ENCODE results near the gene DMAC2. TPM values are rescaled to one million over a fixed set of nuclear protein-coding genes. Genes with fewer than 3 reads are reported as not detected.
"Not testable (repeated sequence)": the region's sequence is repeated elsewhere in the genome, so short reads cannot be mapped to it uniquely, and the experiment has no call there.

The DMAC2 gene
- 10 to 100 TPM; 25.5 to 51.4 TPM for total RNA-seq
- 10 to 100 TPM; 46.2 to 51.7 TPM for polyA plus RNA-seq
- long read RNA-seq, donor 1, transcript DMAC2-208 (5 exons, 979 nt), result minor isoform, 5 of 26 reads
- long read RNA-seq, donor 1, transcript DMAC2-201 (6 exons, 1,692 nt), result major isoform, 15 of 26 reads
- long read RNA-seq, donor 1, partial matches to known transcripts, result 0 of 26 reads
- long read RNA-seq, donor 1, other reads (novel, unspliced or antisense), result 0 of 26 reads
- long read RNA-seq, donor 2, partial matches to known transcripts, result 0 of 8 reads
- long read RNA-seq, donor 2, other reads (novel, unspliced or antisense), result 0 of 8 reads
- long read RNA-seq, donor 3, partial matches to known transcripts, result 0 of 4 reads
- long read RNA-seq, donor 3, other reads (novel, unspliced or antisense), result 0 of 4 reads
- long read RNA-seq, donor 4, partial matches to known transcripts, result 0 of 6 reads
- long read RNA-seq, donor 4, other reads (novel, unspliced or antisense), result 0 of 6 reads
- long read RNA-seq, donor 5, transcript DMAC2-208 (5 exons, 979 nt), result minor isoform, 8 of 36 reads
- long read RNA-seq, donor 5, transcript DMAC2-201 (6 exons, 1,692 nt), result major isoform, 11 of 36 reads
- long read RNA-seq, donor 5, partial matches to known transcripts, result 10 of 36 reads
- long read RNA-seq, donor 5, other reads (novel, unspliced or antisense), result 0 of 36 reads

DNA sequence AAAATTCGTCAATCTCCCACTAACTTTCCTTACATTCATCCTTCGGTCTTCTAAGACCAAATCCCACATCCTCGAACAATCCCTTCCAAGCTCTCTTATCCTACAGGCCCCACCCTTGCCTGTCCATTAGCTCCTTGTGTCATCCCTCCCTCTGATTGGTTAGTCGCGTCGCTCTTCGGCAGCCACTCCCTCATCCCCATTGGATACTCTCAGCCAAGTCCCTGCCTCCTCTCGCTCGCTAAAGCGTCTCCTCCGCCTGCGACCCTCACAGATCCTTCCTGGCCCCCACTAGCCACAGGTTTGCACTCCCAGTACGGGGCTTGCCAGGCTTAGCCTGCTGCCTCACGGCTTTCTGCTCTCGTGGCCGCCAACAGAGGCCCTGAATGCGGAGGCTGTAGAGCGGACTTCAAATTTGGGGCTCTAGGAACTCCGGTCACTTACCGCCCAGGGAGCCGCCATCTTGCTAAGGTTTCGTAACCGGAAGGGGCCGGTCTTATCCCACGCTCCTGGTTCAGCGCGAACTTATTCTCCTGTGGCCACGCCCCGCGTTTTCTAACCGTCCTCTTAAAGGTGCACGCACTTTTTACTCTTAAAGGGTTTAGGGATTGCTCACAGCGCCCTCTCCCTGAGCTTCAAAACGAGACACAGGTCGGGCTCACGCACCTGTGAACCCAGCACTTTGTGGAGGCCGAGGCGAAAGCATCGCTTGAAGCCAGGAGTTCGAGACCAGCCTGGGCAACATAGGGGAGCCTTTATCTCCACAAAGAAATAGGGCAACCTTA, at the start of gene DMAC2:
Gene DMAC2 (minus strand): TSS at position 472 of the 782 bp plus-strand sequence. CDS start 13 bp downstream, at position 459.
- ATAC-seq (ENCODE audit: insufficient read depth, low FRiP score) (peak; percentile 98), DNase-seq (peak; percentile 96 to 99 (median 98))
- 0 to 1% methylated on average over 40 of the region's 40 CpGs for WGBS, 2 donors
- H3K36me3 ChIP-seq (ENCODE audit: control insufficient read depth in 4 of 4, insufficient read depth in 4 of 4, low read length in 4 of 4), result peaks cover 0 to 13% (median 7%) of the 10 kb centered on the region in 4 donors
- peaks cover 0 to 8% (median 0%) of the 10 kb centered on the region in 5 donors for H3K4me1 ChIP-seq (ENCODE audit: control insufficient read depth in 5 of 5, insufficient read depth in 5 of 5, low read length in 5 of 5)
- TF ChIP-seq, protein P1, sequence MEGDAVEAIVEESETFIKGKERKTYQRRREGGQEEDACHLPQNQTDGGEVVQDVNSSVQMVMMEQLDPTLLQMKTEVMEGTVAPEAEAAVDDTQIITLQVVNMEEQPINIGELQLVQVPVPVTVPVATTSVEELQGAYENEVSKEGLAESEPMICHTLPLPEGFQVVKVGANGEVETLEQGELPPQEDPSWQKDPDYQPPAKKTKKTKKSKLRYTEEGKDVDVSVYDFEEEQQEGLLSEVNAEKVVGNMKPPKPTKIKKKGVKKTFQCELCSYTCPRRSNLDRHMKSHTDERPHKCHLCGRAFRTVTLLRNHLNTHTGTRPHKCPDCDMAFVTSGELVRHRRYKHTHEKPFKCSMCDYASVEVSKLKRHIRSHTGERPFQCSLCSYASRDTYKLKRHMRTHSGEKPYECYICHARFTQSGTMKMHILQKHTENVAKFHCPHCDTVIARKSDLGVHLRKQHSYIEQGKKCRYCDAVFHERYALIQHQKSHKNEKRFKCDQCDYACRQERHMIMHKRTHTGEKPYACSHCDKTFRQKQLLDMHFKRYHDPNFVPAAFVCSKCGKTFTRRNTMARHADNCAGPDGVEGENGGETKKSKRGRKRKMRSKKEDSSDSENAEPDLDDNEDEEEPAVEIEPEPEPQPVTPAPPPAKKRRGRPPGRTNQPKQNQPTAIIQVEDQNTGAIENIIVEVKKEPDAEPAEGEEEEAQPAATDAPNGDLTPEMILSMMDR (IDR thresholded peaks at IDR 0.05; ENCODE audit: control extremely low read depth, extremely low read depth), result peak; percentile 61
- H3K4me3 ChIP-seq, result peak within 1 kb of the TSS; percentile 81
- peaks cover 0 to 1% (median 0%) of the 10 kb centered on the region in 4 donors for H3K9me3 ChIP-seq (ENCODE audit: control insufficient read depth in 4 of 4, insufficient read depth in 3 of 4, low read length in 3 of 4)
- peak within 1 kb of the TSS; percentile 12 to 87 for H3K9ac ChIP-seq (ENCODE audit: insufficient read depth in 1 of 2, low read length in 2 of 2)
- no peaks in the 10 kb centered on the region for H3K27me3 ChIP-seq (ENCODE audit: control insufficient read depth in 3 of 3, insufficient read depth in 3 of 3, low read length in 2 of 3)
- peak within 1 kb of the TSS; percentile 93 to 98 for H3K27ac ChIP-seq (ENCODE audit: low read depth in 1 of 2, low read length in 1 of 2)

DNA sequence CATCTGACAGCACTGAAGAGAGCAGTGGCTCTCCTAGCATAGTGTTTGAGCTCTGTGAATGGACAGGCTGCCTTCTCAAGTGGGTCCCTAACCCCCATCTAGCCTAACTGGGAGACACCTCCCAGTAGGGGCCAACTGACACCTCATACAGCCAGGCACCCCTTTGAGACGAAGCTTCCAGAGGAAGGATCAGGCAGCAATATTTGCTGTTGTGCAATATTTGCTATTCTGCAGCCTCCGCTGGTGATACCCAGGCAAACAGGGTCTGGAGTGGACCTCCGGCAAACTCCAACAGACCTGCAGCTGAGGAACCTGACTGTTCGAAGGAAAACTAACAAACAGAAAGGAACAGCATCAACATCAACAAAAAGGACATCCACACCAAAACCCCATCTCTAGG, 47.2 kb upstream of the DMAC2 start:
- not testable (repeated sequence) for H3K27me3 ChIP-seq (ENCODE audit: control insufficient read depth in 3 of 3, insufficient read depth in 3 of 3, low read length in 2 of 3); DNase-seq; H3K9ac ChIP-seq (ENCODE audit: insufficient read depth in 1 of 2, low read length in 2 of 2); H3K4me3 ChIP-seq; H3K36me3 ChIP-seq (ENCODE audit: control insufficient read depth in 4 of 4, insufficient read depth in 4 of 4, low read length in 4 of 4); ATAC-seq (ENCODE audit: insufficient read depth, low FRiP score); H3K27ac ChIP-seq (ENCODE audit: low read depth in 1 of 2, low read length in 1 of 2); H3K4me1 ChIP-seq (ENCODE audit: control insufficient read depth in 5 of 5, insufficient read depth in 5 of 5, low read length in 5 of 5)
- H3K9me3 ChIP-seq (ENCODE audit: control insufficient read depth in 4 of 4, insufficient read depth in 3 of 4, low read length in 3 of 4), result peaks cover 0 to 11% (median 0%) of the 10 kb centered on the region in 4 donors
- 81 to 88% methylated on average over 4 of the region's 4 CpGs for WGBS, 2 donors

DNA sequence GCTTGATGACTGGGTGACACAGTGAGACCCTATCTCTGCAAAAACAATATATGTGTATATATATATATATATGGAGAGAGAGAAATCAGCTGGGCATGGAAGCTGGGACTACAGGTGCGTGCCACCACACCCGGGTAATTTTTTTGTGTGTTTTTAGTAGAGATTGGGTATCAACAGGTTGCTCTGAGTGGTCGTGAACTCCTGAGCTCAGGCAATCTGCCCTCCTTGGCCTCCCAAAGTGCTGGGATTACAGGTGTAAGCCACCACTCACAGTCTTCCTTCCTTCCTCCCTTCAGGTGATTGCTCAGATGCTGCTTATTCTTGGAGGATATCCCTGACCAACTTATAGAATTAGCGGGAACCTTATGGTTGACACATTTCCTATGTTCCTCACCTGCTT, 45.1 kb upstream of the DMAC2 start:
- no peak overlapping the region for H3K4me3 ChIP-seq
- no peak for ATAC-seq (ENCODE audit: insufficient read depth, low FRiP score)
- H3K9me3 ChIP-seq (ENCODE audit: control insufficient read depth in 4 of 4, insufficient read depth in 3 of 4, low read length in 3 of 4), result peaks cover 0 to 11% (median 0%) of the 10 kb centered on the region in 4 donors
- TF ChIP-seq, protein P1 (IDR thresholded peaks at IDR 0.05; ENCODE audit: control extremely low read depth, extremely low read depth), result no peak
- H3K27ac ChIP-seq (ENCODE audit: low read depth in 1 of 2, low read length in 1 of 2), result no peak overlapping the region
- no peak overlapping the region for H3K9ac ChIP-seq (ENCODE audit: insufficient read depth in 1 of 2, low read length in 2 of 2)
- H3K27me3 ChIP-seq (ENCODE audit: control insufficient read depth in 3 of 3, insufficient read depth in 3 of 3, low read length in 2 of 3), result no peaks in the 10 kb centered on the region
- H3K4me1 ChIP-seq (ENCODE audit: control insufficient read depth in 5 of 5, insufficient read depth in 5 of 5, low read length in 5 of 5), result peaks cover 0 to 16% (median 0%) of the 10 kb centered on the region in 5 donors
- WGBS, 2 donors, result 91 to 94% methylated on average over 4 of the region's 4 CpGs
- no peak for DNase-seq
- H3K36me3 ChIP-seq (ENCODE audit: control insufficient read depth in 4 of 4, insufficient read depth in 4 of 4, low read length in 4 of 4), result no peaks in the 10 kb centered on the region

Data from lung (tissue), 16 donors.